CD14-positive monocyte (primary cell): ENCODE measurements around the gene PABPN1L. TPM values are rescaled to one million over a fixed set of nuclear protein-coding genes. Genes with fewer than 3 reads are reported as not detected.

ENCODE experiments used
- DNase-seq, 3 donors: peaks; one replicate each; pipeline ENCODE4 v3.0.0-alpha.2; 2011 to 2022
- H2AFZ ChIP-seq: 2 replicates; pipeline ENCODE4 v1.6.0; 2012; ENCODE audit warnings: mild to moderate bottlenecking, low read depth, low read length, inconsistent platforms; ENCODE audit not compliant: insufficient read depth, poor library complexity, severe bottlenecking
- H3K27ac ChIP-seq, 2 donors: 1 replicate in 1 of 2; 2 replicates in 1 of 2; pipeline ENCODE4 v1.5.1; 2012 to 2013; ENCODE audit warnings: low read length in 2 of 2, control low read depth in 1 of 2, inconsistent platforms in 1 of 2, low read depth in 1 of 2, mild to moderate bottlenecking in 1 of 2
- H3K27me3 ChIP-seq, 2 donors: one replicate each; pipeline versions ENCODE4 v1.6.0 to v1.6.1; 2011 to 2013; ENCODE audit warnings: low read length in 2 of 2; ENCODE audit not compliant: control insufficient read depth in 2 of 2, insufficient read depth in 2 of 2
- H3K36me3 ChIP-seq, 2 donors: replicated peaks in 1 of 2; 1 replicate in 1 of 2; 2 replicates in 1 of 2; pipeline versions ENCODE4 v1.5.1 to v1.6.1; 2012 to 2013; ENCODE audit warnings: low read length in 2 of 2, control low read depth in 1 of 2, inconsistent platforms in 1 of 2, mild to moderate bottlenecking in 1 of 2; ENCODE audit not compliant: insufficient read depth in 2 of 2, control insufficient read depth in 1 of 2
- H3K4me1 ChIP-seq, 2 donors: 1 replicate in 1 of 2; 2 replicates in 1 of 2; pipeline versions ENCODE4 v1.5.1 to v1.6.1; 2012 to 2013; ENCODE audit warnings: low read length in 2 of 2, control low read depth in 1 of 2, inconsistent platforms in 1 of 2, mild to moderate bottlenecking in 1 of 2, moderate library complexity in 1 of 2; ENCODE audit not compliant: insufficient read depth in 2 of 2, control insufficient read depth in 1 of 2
- H3K4me2 ChIP-seq: replicated peaks from 2 replicates; pipeline ENCODE3; 2012; ENCODE audit warnings: low read length, moderate library complexity, mild to moderate bottlenecking; ENCODE audit not compliant: poor library complexity, severe bottlenecking; ENCODE audit errors: extremely low read depth
- H3K4me3 ChIP-seq, 3 experiments: fragments of 200-600 bp in 1 of 3; sonication (generic) in 1 of 3; replicated peaks in 1 of 3; 1 replicate in 2 of 3; 2 replicates in 1 of 3; pipeline ENCODE4 v1.5.1; 2011 to 2013; ENCODE audit warnings: low read length in 3 of 3, mild to moderate bottlenecking in 3 of 3, control low read depth in 2 of 3, low read depth in 2 of 3, inconsistent platforms in 1 of 3, moderate library complexity in 1 of 3
- H3K79me2 ChIP-seq: 2 replicates; pipeline ENCODE4 v1.6.0; 2012; ENCODE audit warnings: mild to moderate bottlenecking, control low read depth, inconsistent platforms, low read length, moderate library complexity; ENCODE audit not compliant: insufficient read depth
- H3K9ac ChIP-seq: 2 replicates; pipeline ENCODE4 v1.6.0; 2017; ENCODE audit warnings: low read length, mild to moderate bottlenecking; ENCODE audit not compliant: insufficient read depth, poor library complexity, severe bottlenecking
- H3K9me3 ChIP-seq, 2 donors: replicated peaks in 1 of 2; 1 replicate in 1 of 2; 2 replicates in 1 of 2; pipeline versions ENCODE4 v1.5.1 to v1.6.1; 2012 to 2013; ENCODE audit warnings: low read length in 2 of 2, control low read depth in 1 of 2; ENCODE audit not compliant: control insufficient read depth in 1 of 2, insufficient read depth in 1 of 2
- H4K20me1 ChIP-seq: 2 replicates; pipeline ENCODE4 v1.6.0; 2012; ENCODE audit warnings: mild to moderate bottlenecking, low read length, control low read depth, moderate library complexity; ENCODE audit not compliant: insufficient read depth
- H3K27ac Mint-ChIP-seq, 7 donors: one replicate each; pipeline ENCODE4 v1.8.0; 2020; ENCODE audit warnings: mild to moderate bottlenecking in 7 of 7, mixed read lengths in 7 of 7, moderate library complexity in 6 of 7, inconsistent platforms in 2 of 7
- H3K27me3 Mint-ChIP-seq, 3 donors: one replicate each; pipeline ENCODE4 v1.8.0; 2021 to 2022; ENCODE audit warnings: low read depth in 3 of 3, mild to moderate bottlenecking in 3 of 3, mixed read lengths in 3 of 3, moderate library complexity in 3 of 3, inconsistent platforms in 1 of 3
- H3K36me3 Mint-ChIP-seq, 2 donors: one replicate each; pipeline ENCODE4 v1.8.0; 2020; ENCODE audit warnings: mixed read lengths in 2 of 2, inconsistent platforms in 1 of 2, mild to moderate bottlenecking in 1 of 2
- H3K4me1 Mint-ChIP-seq: one replicate; pipeline ENCODE4 v1.8.0; 2020; ENCODE audit warnings: mild to moderate bottlenecking, mixed read lengths
- H3K4me3 Mint-ChIP-seq, 2 donors: one replicate each; pipeline ENCODE4 v1.8.0; 2020; ENCODE audit warnings: mild to moderate bottlenecking in 2 of 2, mixed read lengths in 2 of 2, moderate library complexity in 1 of 2
- H3K9me3 Mint-ChIP-seq, 7 donors: one replicate each; pipeline ENCODE4 v1.8.0; 2020 to 2022; ENCODE audit warnings: mixed read lengths in 7 of 7, mild to moderate bottlenecking in 6 of 7, moderate library complexity in 6 of 7, inconsistent platforms in 2 of 7
- WGBS: methylation state at CpG from one replicate; pipeline ENCODE4 v1.1.5; 2013; ENCODE audit warnings: missing lambda C conversion rate; ENCODE audit not compliant: insufficient coverage; 5-methylcytosine and 5-hydroxymethylcytosine counted together
- intact Hi-C, 2 donors: fragments of 100-400 bp; cut with micrococcal nuclease; formaldehyde crosslinking; loops; one replicate each; pipeline versions ENCODE4 v1.15.0 to v1.15.1; 2023
- polyA plus RNA-seq, 3 donors: library from polyadenylated mRNA; depleted of rRNA in 1 of 3; unstranded in 2 of 3; stranded (reverse) in 1 of 3; fragments of 300-500 nt in 2 of 3; fragments of >200 nt in 1 of 3; fragmentation: Illumina TruSeq in 2 of 3; gene quantifications; 1 replicate in 2 of 3; 2 replicates in 1 of 3; pipeline ENCODE4 v1.2.3, GENCODE V29; 2012 to 2021
- TF ChIP-seq, protein P1 (sequence below): fragments of 200-600 bp; IDR thresholded peaks from one replicate; pipeline ENCODE4 v1.8.0; 2022; ENCODE audit warnings: antibody characterized with exemption, mild to moderate bottlenecking

The PABPN1L gene
- polyA plus RNA-seq, 3 donors = 0.39 TPM; not detected in 2

DNA sequence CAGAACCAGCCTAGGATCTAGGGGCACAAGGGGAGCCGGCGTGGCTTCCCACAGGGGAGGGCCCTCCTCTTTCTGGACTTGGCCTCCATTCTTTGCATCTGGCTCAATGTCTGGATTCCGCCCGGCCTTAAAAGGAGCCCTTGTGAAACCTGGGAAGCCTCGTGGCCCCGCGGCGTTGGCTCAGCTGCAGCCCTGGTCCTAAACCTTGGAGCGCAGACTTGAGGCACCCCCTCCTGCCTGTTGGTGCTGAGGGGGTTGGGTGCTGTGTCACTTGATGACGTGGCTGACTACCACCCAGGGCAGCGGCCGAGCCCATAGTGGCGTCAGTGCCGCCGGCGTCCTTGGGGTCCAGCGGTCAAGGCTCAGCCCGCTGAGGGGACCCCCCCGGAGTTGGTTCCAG is 5.1 kb downstream of the PABPN1L start:
- peaks cover 8 to 15% of the 10 kb centered on the region in 2 donors for H3K4me1 ChIP-seq
- no peak overlapping the region for H3K27ac Mint-ChIP-seq
- no peaks in the 10 kb centered on the region for H3K27me3 ChIP-seq
- TF ChIP-seq, protein P1, sequence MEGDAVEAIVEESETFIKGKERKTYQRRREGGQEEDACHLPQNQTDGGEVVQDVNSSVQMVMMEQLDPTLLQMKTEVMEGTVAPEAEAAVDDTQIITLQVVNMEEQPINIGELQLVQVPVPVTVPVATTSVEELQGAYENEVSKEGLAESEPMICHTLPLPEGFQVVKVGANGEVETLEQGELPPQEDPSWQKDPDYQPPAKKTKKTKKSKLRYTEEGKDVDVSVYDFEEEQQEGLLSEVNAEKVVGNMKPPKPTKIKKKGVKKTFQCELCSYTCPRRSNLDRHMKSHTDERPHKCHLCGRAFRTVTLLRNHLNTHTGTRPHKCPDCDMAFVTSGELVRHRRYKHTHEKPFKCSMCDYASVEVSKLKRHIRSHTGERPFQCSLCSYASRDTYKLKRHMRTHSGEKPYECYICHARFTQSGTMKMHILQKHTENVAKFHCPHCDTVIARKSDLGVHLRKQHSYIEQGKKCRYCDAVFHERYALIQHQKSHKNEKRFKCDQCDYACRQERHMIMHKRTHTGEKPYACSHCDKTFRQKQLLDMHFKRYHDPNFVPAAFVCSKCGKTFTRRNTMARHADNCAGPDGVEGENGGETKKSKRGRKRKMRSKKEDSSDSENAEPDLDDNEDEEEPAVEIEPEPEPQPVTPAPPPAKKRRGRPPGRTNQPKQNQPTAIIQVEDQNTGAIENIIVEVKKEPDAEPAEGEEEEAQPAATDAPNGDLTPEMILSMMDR = no peak
- peaks cover 15% of the 10 kb centered on the region for H4K20me1 ChIP-seq
- H3K36me3 ChIP-seq = peaks cover 37 to 44% of the 10 kb centered on the region in 2 donors
- H3K79me2 ChIP-seq = peaks cover 17% of the 10 kb centered on the region
- no peak overlapping the region for H2AFZ ChIP-seq
- no peak overlapping the region for H3K27ac ChIP-seq
- no peaks in the 10 kb centered on the region for H3K9me3 ChIP-seq
- H3K4me2 ChIP-seq = no peak overlapping the region
- H3K27me3 Mint-ChIP-seq = peaks cover 0 to 2% (median 1%) of the 10 kb centered on the region in 3 donors
- intact Hi-C loops = loop anchor here in 1 of 2 donors (5.0 kb wide), 1 partner anchor 124 kb away; no protein-coding TSS in a partner anchor
- peaks cover 0 to 2% (median 0%) of the 10 kb centered on the region in 7 donors for H3K9me3 Mint-ChIP-seq
- no peak overlapping the region for H3K4me3 ChIP-seq
- H3K9ac ChIP-seq = no peak overlapping the region
- no peak overlapping the region for H3K4me3 Mint-ChIP-seq
- peaks cover 40 to 49% of the 10 kb centered on the region in 2 donors for H3K36me3 Mint-ChIP-seq
- H3K4me1 Mint-ChIP-seq = peaks cover 18% of the 10 kb centered on the region
- DNase-seq = no peak
- 95% methylated on average over 19 of the region's 19 CpGs for WGBS

DNA sequence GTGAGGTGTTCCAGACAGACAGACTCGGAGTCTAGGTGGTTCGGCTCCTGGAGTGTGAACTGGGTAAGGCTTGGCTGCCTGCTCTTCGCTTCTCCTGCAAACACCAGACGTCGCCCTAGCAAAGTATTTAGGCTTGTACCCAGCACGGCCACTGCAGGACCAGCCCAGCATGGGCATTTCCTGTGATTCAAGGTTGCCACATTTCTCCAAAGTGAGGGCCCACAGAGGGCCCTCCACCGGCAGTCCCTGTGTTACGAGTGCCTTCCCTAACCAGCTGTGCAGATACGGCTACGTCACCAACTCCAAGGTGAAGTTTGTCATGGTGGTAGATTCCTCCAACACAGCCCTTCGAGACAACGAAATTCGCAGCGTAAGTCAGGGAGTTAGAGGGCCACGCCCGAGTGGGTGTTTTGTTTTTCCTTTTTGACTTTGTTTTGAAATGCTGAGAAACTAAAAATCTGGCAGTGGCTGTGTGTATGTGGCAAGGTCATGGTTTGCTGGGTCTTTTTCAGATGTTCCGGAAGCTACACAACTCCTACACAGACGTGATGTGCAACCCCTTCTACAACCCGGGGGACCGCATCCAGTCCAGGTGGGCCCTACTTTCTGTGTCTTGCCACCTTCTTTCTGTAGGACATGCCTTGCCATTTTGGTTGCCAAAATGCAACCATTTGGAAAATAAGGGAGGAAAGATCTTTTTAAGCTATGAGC is 6.9 kb downstream of the PABPN1L start:
- Histone ChIP-seq H3K9me3 (no peaks in the 10 kb centered on the region), H3K4me3 (no peak overlapping the region), H3K79me2 (peaks cover 24% of the 10 kb centered on the region), H3K27ac (no peak overlapping the region), H2AFZ (no peak overlapping the region), H3K27me3 (no peaks in the 10 kb centered on the region), H3K4me1 (peaks cover 27 to 32% of the 10 kb centered on the region in 2 donors), H4K20me1 (peaks cover 32% of the 10 kb centered on the region), H3K9ac (no peak overlapping the region), H3K4me2 (no peak overlapping the region), H3K36me3 (peaks cover 37 to 44% of the 10 kb centered on the region in 2 donors)
- peaks cover 34% of the 10 kb centered on the region for H3K4me1 Mint-ChIP-seq
- H3K27me3 Mint-ChIP-seq = peaks cover 0 to 2% (median 0%) of the 10 kb centered on the region in 3 donors
- WGBS = 92% methylated on average over 8 of the region's 20 CpGs
- H3K36me3 Mint-ChIP-seq = peaks cover 40 to 49% of the 10 kb centered on the region in 2 donors
- TF ChIP-seq, protein P1 = no peak
- no peak for DNase-seq
- intact Hi-C loops = loop anchor here (2.0 to 10.0 kb wide), 7 partner anchors 43 to 645 kb away; partner anchors contain the start of genes CDH15 (in 1 of the 2), SPG7 (in 1 of the 2) and ZNF778 (in 1 of the 2)
- H3K4me3 Mint-ChIP-seq = no peak overlapping the region
- no peak overlapping the region for H3K27ac Mint-ChIP-seq
- peaks cover 0 to 2% (median 0%) of the 10 kb centered on the region in 7 donors for H3K9me3 Mint-ChIP-seq
